ENCODE measurements around the gene AQP12B.

The AQP12B gene

DNA sequence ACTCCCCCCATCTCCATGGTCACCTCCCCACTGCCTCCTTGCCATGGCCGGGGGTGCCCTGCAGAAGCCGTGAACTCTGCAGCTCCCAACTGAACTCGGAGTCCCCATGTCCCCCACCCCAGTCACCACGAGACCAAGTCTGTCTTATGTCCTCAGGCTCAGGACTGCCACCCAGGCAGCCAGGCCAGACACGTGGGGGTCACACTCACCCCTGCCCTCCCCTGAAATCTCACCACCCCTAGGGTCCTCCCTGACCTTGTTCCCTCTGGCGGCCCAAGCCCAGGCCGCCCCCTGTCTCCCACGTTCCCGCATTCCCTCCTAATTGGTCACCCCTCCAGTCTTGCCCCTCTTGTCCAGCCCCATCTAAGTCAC is 19.9 kb upstream of the AQP12B start:
- no peaks in the 10 kb centered on the region for H3K9me3 ChIP-seq (ENCODE audit: control insufficient read depth, insufficient read depth, low read depth, low read length)
- ChIA-PET CTCF (interaction anchor here (1.0 kb wide), 1 partner anchor 40 kb away, joined by 5 read pairs; no protein-coding TSS in a partner anchor), POLR2A (no interaction called here)
- H3K4me1 ChIP-seq (ENCODE audit: control insufficient read depth, insufficient read depth, low read length), result no peaks in the 10 kb centered on the region
- H3K36me3 ChIP-seq (ENCODE audit: control insufficient read depth in 2 of 2, insufficient read depth in 1 of 2, low read length in 2 of 2), result no peaks in the 10 kb centered on the region
- no peak overlapping the region for H3K4me3 ChIP-seq (ENCODE audit: low read depth, low read length)
- no peak overlapping the region for H3K27ac ChIP-seq (ENCODE audit: extremely low read depth, low read depth, low read length)
- TF ChIP-seq ZNF114 (tag by site-specific recombination; IDR thresholded peaks at IDR 0.05) (no peak), GLI4 (tag by site-specific recombination; IDR thresholded peaks at IDR 0.05) (no peak), ZNF184 (tag by site-specific recombination; IDR thresholded peaks at IDR 0.05) (no peak), YY1 (tag by site-specific recombination; IDR thresholded peaks at IDR 0.05) (no peak)
- TF ChIP-seq, protein P1, sequence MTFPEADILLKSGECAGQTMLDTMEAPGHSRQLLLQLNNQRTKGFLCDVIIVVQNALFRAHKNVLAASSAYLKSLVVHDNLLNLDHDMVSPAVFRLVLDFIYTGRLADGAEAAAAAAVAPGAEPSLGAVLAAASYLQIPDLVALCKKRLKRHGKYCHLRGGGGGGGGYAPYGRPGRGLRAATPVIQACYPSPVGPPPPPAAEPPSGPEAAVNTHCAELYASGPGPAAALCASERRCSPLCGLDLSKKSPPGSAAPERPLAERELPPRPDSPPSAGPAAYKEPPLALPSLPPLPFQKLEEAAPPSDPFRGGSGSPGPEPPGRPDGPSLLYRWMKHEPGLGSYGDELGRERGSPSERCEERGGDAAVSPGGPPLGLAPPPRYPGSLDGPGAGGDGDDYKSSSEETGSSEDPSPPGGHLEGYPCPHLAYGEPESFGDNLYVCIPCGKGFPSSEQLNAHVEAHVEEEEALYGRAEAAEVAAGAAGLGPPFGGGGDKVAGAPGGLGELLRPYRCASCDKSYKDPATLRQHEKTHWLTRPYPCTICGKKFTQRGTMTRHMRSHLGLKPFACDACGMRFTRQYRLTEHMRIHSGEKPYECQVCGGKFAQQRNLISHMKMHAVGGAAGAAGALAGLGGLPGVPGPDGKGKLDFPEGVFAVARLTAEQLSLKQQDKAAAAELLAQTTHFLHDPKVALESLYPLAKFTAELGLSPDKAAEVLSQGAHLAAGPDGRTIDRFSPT (tag by site-specific recombination; IDR thresholded peaks at IDR 0.05), result no peak

DNA sequence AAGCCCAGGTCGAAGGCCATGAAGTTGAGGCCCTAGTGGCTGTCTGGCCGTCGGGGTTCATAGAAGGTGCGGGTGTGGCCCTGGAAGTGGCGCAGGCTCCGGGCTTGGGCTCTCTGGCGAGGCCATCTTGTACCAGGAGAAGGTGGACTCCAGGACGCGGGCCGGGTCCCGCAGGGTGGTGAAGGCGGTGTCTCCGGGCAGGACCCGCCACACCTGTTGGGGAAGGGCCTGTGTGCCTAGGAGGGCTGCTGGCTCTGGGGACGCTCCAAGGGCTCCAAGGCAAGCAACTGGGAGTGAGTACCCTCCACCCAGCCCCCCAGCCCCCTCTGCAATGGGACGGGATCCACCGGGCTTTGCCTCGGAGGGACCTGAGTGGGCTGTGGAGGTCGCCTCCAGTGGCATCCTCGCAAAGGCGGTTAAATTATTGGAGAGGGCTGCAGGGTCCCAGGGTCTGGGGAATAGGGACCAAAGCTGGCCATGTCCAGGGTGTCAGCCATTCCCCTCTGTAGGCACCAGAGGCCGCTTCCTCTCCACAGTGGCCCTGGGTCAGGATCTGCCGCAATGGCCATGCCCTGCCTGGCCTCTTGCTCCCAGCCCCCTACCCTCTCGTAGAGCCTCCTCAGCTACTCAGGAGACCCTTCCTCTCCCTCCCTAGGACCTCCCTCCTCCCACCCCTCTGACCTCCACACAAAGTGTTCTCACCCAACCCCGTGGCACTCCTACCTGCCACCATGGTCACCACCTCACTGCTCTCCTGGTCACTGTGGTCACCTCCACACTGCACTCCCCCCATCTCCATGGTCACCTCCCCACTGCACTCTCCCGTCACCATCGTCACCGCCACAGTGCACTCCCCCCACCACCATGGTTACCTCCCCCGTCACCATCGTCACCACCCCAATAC is 19.3 kb upstream of the AQP12B start:
- H3K36me3 ChIP-seq (ENCODE audit: control insufficient read depth in 2 of 2, insufficient read depth in 1 of 2, low read length in 2 of 2), result no peaks in the 10 kb centered on the region
- POLR2A ChIA-PET, result no interaction called here
- TF ChIP-seq, protein P2, sequence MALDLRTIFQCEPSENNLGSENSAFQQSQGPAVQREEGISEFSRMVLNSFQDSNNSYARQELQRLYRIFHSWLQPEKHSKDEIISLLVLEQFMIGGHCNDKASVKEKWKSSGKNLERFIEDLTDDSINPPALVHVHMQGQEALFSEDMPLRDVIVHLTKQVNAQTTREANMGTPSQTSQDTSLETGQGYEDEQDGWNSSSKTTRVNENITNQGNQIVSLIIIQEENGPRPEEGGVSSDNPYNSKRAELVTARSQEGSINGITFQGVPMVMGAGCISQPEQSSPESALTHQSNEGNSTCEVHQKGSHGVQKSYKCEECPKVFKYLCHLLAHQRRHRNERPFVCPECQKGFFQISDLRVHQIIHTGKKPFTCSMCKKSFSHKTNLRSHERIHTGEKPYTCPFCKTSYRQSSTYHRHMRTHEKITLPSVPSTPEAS (tag by site-specific recombination; IDR thresholded peaks at IDR 0.05), result no peak
- TF ChIP-seq ZNF791 (tag by site-specific recombination; IDR thresholded peaks at IDR 0.05), result no peak
- no peak for TF ChIP-seq ZNF514 (tag by site-specific recombination; IDR thresholded peaks at IDR 0.05)
- no peak for TF ChIP-seq ZNF394 (tag by site-specific recombination; IDR thresholded peaks at IDR 0.05; ENCODE audit: borderline replicate concordance)
- no peak for TF ChIP-seq ZNF433 (tag by site-specific recombination; IDR thresholded peaks at IDR 0.05; ENCODE audit: low read depth)
- TF ChIP-seq ZNF112 (tag by site-specific recombination; IDR thresholded peaks at IDR 0.05), result no peak
- TF ChIP-seq ZNF138 (tag by site-specific recombination; IDR thresholded peaks at IDR 0.05; ENCODE audit: borderline replicate concordance), result no peak
- TF ChIP-seq, protein P3, sequence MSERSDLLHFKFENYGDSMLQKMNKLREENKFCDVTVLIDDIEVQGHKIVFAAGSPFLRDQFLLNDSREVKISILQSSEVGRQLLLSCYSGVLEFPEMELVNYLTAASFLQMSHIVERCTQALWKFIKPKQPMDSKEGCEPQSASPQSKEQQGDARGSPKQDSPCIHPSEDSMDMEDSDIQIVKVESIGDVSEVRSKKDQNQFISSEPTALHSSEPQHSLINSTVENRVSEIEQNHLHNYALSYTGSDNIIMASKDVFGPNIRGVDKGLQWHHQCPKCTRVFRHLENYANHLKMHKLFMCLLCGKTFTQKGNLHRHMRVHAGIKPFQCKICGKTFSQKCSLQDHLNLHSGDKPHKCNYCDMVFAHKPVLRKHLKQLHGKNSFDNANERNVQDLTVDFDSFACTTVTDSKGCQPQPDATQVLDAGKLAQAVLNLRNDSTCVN (tag by site-specific recombination; optimal IDR thresholded peaks at IDR 0.05), result no peak
- TF ChIP-seq ZEB2 (tag by site-specific recombination; IDR thresholded peaks at IDR 0.05), result no peak
- TF ChIP-seq, protein P4, sequence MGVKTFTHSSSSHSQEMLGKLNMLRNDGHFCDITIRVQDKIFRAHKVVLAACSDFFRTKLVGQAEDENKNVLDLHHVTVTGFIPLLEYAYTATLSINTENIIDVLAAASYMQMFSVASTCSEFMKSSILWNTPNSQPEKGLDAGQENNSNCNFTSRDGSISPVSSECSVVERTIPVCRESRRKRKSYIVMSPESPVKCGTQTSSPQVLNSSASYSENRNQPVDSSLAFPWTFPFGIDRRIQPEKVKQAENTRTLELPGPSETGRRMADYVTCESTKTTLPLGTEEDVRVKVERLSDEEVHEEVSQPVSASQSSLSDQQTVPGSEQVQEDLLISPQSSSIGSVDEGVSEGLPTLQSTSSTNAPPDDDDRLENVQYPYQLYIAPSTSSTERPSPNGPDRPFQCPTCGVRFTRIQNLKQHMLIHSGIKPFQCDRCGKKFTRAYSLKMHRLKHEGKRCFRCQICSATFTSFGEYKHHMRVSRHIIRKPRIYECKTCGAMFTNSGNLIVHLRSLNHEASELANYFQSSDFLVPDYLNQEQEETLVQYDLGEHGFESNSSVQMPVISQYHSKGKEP (tag by site-specific recombination; IDR thresholded peaks at IDR 0.05), result no peak
- no peak for TF ChIP-seq ZNF133 (tag by site-specific recombination; IDR thresholded peaks at IDR 0.05)
- no peak for TF ChIP-seq REPIN1 (tag by site-specific recombination; IDR thresholded peaks at IDR 0.05; ENCODE audit: low read depth)
- TF ChIP-seq ZNF521 (tag by site-specific recombination; IDR thresholded peaks at IDR 0.05), result no peak
- TF ChIP-seq, protein P5, sequence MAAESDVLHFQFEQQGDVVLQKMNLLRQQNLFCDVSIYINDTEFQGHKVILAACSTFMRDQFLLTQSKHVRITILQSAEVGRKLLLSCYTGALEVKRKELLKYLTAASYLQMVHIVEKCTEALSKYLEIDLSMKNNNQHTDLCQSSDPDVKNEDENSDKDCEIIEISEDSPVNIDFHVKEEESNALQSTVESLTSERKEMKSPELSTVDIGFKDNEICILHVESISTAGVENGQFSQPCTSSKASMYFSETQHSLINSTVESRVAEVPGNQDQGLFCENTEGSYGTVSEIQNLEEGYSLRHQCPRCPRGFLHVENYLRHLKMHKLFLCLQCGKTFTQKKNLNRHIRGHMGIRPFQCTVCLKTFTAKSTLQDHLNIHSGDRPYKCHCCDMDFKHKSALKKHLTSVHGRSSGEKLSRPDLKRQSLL (tag by site-specific recombination; IDR thresholded peaks at IDR 0.05), result no peak
- no peaks in the 10 kb centered on the region for H3K9me3 ChIP-seq (ENCODE audit: control insufficient read depth, insufficient read depth, low read depth, low read length)
- no peak overlapping the region for H3K4me3 ChIP-seq (ENCODE audit: low read depth, low read length)
- H3K4me1 ChIP-seq (ENCODE audit: control insufficient read depth, insufficient read depth, low read length), result no peaks in the 10 kb centered on the region
- CTCF ChIA-PET, result no interaction called here
- no peak overlapping the region for H3K27ac ChIP-seq (ENCODE audit: extremely low read depth, low read depth, low read length)

Measured in HEK293 (cell line).